Neural cell (in vitro differentiated cells): Measurements from ENCODE around the gene PTH1R. TPM values are rescaled to one million over a fixed set of nuclear protein-coding genes. Genes with fewer than 3 reads are reported as not detected.

Source experiments
- H2AFZ ChIP-seq: fragments of 200-600, 300-800 bp; sonication (generic), shearing (Covaris generic); 2 replicates; pipeline ENCODE4 v1.6.0; 2014; ENCODE audit warnings: low read depth, mild to moderate bottlenecking, antibody characterized with exemption, low read length, moderate library complexity
- H3F3A ChIP-seq: fragments of 200-600 bp; shearing (Covaris generic); 2 replicates; pipeline ENCODE4 v1.6.1; 2016; ENCODE audit warnings: mild to moderate bottlenecking, moderate library complexity, mixed read lengths, antibody characterized with exemption, low read length; ENCODE audit not compliant: insufficient read depth, poor library complexity, severe bottlenecking
- H3K27ac ChIP-seq: fragments of 200-600, 300-800 bp; sonication (generic), shearing (Covaris generic); 2 replicates; pipeline ENCODE4 v1.5.1; 2014; ENCODE audit warnings: mild to moderate bottlenecking, low read length, moderate library complexity
- H3K27me3 ChIP-seq: fragments of 300-800, 200-600 bp; sonication (generic), shearing (Covaris generic); 2 replicates; pipeline ENCODE4 v1.6.0; 2014; ENCODE audit warnings: mild to moderate bottlenecking, low read depth, low read length, moderate library complexity; ENCODE audit not compliant: insufficient read depth
- H3K36me3 ChIP-seq: fragments of 300-800, 200-600 bp; sonication (generic), shearing (Covaris generic); 2 replicates; pipeline ENCODE4 v1.5.1; 2014; ENCODE audit warnings: mild to moderate bottlenecking, antibody characterized with exemption, low read length, moderate library complexity; ENCODE audit not compliant: insufficient read depth
- H3K4me2 ChIP-seq: fragments of 300-800, 200-600 bp; sonication (generic), shearing (Covaris generic); 2 replicates; pipeline ENCODE4 v1.6.0; 2014; ENCODE audit warnings: mild to moderate bottlenecking, low read length
- H3K4me3 ChIP-seq: fragments of 300-800, 200-600 bp; sonication (generic), shearing (Covaris generic); 2 replicates; pipeline ENCODE4 v1.5.1; 2014; ENCODE audit warnings: mild to moderate bottlenecking, low read length, moderate library complexity
- H3K79me2 ChIP-seq: fragments of 200-600 bp; shearing (Covaris generic); replicated peaks from 2 replicates; pipeline ENCODE4 v1.6.0; 2014; ENCODE audit warnings: mild to moderate bottlenecking, low read length, moderate library complexity; ENCODE audit not compliant: insufficient read depth
- H3K9ac ChIP-seq: fragments of 300-800, 200-600 bp; sonication (generic), shearing (Covaris generic); 2 replicates; pipeline ENCODE4 v1.6.1; 2016; ENCODE audit warnings: mild to moderate bottlenecking, low read length, mixed read lengths
- H3K9me2 ChIP-seq: fragments of 200-600 bp; shearing (Covaris generic); 2 replicates; pipeline ENCODE4 v1.6.1; 2016; ENCODE audit warnings: mild to moderate bottlenecking, low read length, mixed read lengths; ENCODE audit not compliant: insufficient read depth
- H3K9me3 ChIP-seq: fragments of 200-600, 300-800 bp; sonication (generic), shearing (Covaris generic); 2 replicates; pipeline ENCODE4 v1.6.1; 2016; ENCODE audit warnings: mild to moderate bottlenecking, mixed run types, low read length, moderate library complexity, mixed read lengths
- H4K20me1 ChIP-seq: fragments of 200-600 bp; shearing (Covaris generic); 2 replicates; pipeline ENCODE4 v1.6.1; 2016; ENCODE audit warnings: mild to moderate bottlenecking, mixed run types; ENCODE audit not compliant: insufficient read depth
- EP300 ChIP-seq: fragments of 450-650 bp; conservative IDR thresholded peaks from 2 replicates; pipeline ENCODE4 v1.6.1; 2014; ENCODE audit warnings: antibody characterized with exemption, mild to moderate bottlenecking, moderate library complexity; ENCODE audit not compliant: poor library complexity, severe bottlenecking
- EZH2 ChIP-seq: fragments of 200-600, 300-800 bp; shearing (Covaris generic), sonication (generic); IDR thresholded peaks from 2 replicates; pipeline ENCODE4 v1.6.1; 2014; ENCODE audit warnings: antibody characterized with exemption, low read length, borderline replicate concordance, mild to moderate bottlenecking; ENCODE audit not compliant: insufficient read depth, poor library complexity, severe bottlenecking
- MXI1 ChIP-seq: fragments of 450-650 bp; conservative IDR thresholded peaks from 2 replicates; pipeline ENCODE4 v1.6.1; 2014; ENCODE audit warnings: antibody characterized with exemption, mild to moderate bottlenecking; ENCODE audit not compliant: poor library complexity, severe bottlenecking
- POLR2AphosphoS5 ChIP-seq: IDR thresholded peaks from 2 replicates; pipeline ENCODE4 v1.6.1; 2012
- RAD21 ChIP-seq: fragments of 450-650 bp; conservative IDR thresholded peaks from 2 replicates; pipeline ENCODE4 v1.6.1; 2014; ENCODE audit warnings: antibody characterized with exemption, mild to moderate bottlenecking, moderate library complexity
- SMC3 ChIP-seq: fragments of 450-650 bp; conservative IDR thresholded peaks from 2 replicates; pipeline ENCODE4 v1.6.1; 2014; ENCODE audit warnings: antibody characterized with exemption, mild to moderate bottlenecking, moderate library complexity; ENCODE audit not compliant: poor library complexity
- TAF1 ChIP-seq: IDR thresholded peaks from 2 replicates; pipeline ENCODE4 v1.6.1; 2012; ENCODE audit warnings: low read depth
- polyA plus RNA-seq: library from polyadenylated mRNA; depleted of rRNA; stranded (reverse); fragments of >200 nt; gene quantifications from 2 replicates; pipeline ENCODE4 v1.2.3, GENCODE V29; 2014
- TF ChIP-seq, protein P1 (sequence below): IDR thresholded peaks from 2 replicates; pipeline ENCODE4 v1.6.1; 2012; ENCODE audit warnings: borderline replicate concordance
- TF ChIP-seq, protein P2 (sequence below): fragments of 450-650 bp; IDR thresholded peaks from 2 replicates; pipeline ENCODE4 v1.5.1; 2014; ENCODE audit warnings: antibody characterized with exemption, mild to moderate bottlenecking, moderate library complexity; ENCODE audit not compliant: poor library complexity, severe bottlenecking

PTH1R gene
- polyA plus RNA-seq, 1 donor from 2014 or later = not detected

DNA sequence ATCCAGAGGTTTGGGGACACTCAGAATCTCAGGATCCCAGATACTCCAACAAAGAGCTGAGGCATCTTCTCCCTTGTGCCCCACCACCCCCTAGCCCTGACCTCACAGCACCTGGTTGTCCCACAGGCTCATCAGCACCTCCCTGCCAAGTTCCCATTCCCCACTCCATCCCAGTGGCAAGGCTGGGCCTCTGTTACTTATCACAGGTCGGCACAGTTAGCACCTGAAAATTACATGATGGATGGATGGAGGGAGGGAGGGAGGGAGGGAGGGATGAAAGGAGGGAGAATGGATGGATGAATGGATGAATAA is 27.1 kb upstream of the PTH1R start:
- H3K36me3 ChIP-seq = no peaks in the 10 kb centered on the region
- no peaks in the 10 kb centered on the region for H3F3A ChIP-seq
- H3K4me2 ChIP-seq = no peak overlapping the region
- no peaks in the 10 kb centered on the region for H4K20me1 ChIP-seq
- no peaks in the 10 kb centered on the region for H3K27me3 ChIP-seq
- no peak overlapping the region for H3K4me3 ChIP-seq
- H3K79me2 ChIP-seq = no peaks in the 10 kb centered on the region
- no peaks in the 10 kb centered on the region for H3K9me3 ChIP-seq
- TF ChIP-seq POLR2AphosphoS5 = no peak
- no peak for TF ChIP-seq RAD21
- no peaks in the 10 kb centered on the region for H3K9me2 ChIP-seq
- H2AFZ ChIP-seq = no peak overlapping the region
- no peak overlapping the region for H3K9ac ChIP-seq
- H3K27ac ChIP-seq = no peak overlapping the region

DNA sequence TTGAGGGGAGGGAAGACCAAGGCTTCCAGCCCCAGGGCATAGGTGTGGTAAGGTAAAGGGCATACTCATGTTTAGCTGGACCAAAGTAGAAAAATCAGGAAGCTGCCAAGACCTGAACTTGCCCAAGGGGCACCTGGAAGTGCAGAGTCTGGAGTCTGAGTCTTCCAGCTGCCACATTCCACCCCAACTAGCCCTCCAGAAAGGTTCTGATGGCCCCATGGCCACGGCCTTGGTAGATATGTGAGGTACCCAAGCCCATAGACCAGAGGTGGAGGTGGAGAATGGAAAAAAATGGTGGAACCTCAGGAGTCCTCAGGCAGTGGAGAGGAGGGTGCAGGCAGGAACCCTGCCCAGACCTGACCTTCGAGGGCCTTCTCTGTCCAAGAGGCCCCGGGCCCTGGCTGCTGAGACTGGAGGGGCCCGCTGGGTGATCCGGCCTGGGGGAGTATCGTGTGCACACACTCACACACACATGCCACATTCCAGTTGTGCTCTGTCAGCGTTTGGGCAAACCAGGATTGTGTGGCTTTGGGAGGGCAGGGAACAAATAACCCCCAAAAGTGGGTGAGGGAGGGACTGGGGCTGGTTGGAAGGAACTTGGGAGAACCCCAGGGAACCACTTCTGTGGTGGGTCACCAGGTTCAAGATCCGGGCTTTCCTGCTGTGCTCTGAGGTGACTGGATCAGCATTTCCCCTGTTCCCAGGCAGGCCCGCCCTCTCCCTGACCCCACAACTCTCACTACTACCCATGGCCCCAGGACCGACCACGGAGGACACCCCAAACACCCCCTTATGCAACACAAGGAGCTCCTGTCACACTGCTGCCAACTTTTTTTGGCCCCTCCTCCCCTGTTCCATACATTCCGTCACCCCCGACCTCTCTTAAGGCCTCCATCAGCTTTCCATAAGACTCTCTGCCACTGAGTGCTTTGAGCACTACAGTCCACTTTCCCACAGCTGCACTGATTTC is 25.9 kb upstream of the PTH1R start:
- TF ChIP-seq, protein P1, sequence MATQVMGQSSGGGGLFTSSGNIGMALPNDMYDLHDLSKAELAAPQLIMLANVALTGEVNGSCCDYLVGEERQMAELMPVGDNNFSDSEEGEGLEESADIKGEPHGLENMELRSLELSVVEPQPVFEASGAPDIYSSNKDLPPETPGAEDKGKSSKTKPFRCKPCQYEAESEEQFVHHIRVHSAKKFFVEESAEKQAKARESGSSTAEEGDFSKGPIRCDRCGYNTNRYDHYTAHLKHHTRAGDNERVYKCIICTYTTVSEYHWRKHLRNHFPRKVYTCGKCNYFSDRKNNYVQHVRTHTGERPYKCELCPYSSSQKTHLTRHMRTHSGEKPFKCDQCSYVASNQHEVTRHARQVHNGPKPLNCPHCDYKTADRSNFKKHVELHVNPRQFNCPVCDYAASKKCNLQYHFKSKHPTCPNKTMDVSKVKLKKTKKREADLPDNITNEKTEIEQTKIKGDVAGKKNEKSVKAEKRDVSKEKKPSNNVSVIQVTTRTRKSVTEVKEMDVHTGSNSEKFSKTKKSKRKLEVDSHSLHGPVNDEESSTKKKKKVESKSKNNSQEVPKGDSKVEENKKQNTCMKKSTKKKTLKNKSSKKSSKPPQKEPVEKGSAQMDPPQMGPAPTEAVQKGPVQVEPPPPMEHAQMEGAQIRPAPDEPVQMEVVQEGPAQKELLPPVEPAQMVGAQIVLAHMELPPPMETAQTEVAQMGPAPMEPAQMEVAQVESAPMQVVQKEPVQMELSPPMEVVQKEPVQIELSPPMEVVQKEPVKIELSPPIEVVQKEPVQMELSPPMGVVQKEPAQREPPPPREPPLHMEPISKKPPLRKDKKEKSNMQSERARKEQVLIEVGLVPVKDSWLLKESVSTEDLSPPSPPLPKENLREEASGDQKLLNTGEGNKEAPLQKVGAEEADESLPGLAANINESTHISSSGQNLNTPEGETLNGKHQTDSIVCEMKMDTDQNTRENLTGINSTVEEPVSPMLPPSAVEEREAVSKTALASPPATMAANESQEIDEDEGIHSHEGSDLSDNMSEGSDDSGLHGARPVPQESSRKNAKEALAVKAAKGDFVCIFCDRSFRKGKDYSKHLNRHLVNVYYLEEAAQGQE = no peak
- Histone ChIP-seq H3K9ac (no peak overlapping the region), H2AFZ (no peak overlapping the region)

DNA sequence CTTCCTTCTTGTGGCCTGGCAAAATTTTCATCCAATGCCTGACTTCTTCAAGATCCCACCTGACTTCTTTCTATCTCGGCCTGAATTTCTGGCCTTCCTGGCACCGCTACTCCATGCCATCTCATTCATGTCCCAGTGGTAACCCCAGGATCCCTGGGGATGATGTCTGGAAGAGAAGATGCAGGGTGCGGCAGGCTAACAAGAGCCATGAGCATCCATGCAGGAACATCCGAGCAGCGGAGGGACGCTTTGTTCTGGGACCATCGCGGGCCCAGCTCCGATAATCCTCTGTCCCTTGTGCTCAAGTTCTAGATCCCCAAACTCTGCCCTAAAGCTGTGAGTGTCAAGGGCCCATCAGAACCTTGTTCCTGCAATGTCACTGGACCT is 25.2 kb upstream of the PTH1R start:
- TF ChIP-seq RAD21 (no peak), MXI1 (no peak), EP300 (no peak), EZH2 (no peak), POLR2AphosphoS5 (no peak), SMC3 (no peak), TAF1 (no peak)
- TF ChIP-seq, protein P2, sequence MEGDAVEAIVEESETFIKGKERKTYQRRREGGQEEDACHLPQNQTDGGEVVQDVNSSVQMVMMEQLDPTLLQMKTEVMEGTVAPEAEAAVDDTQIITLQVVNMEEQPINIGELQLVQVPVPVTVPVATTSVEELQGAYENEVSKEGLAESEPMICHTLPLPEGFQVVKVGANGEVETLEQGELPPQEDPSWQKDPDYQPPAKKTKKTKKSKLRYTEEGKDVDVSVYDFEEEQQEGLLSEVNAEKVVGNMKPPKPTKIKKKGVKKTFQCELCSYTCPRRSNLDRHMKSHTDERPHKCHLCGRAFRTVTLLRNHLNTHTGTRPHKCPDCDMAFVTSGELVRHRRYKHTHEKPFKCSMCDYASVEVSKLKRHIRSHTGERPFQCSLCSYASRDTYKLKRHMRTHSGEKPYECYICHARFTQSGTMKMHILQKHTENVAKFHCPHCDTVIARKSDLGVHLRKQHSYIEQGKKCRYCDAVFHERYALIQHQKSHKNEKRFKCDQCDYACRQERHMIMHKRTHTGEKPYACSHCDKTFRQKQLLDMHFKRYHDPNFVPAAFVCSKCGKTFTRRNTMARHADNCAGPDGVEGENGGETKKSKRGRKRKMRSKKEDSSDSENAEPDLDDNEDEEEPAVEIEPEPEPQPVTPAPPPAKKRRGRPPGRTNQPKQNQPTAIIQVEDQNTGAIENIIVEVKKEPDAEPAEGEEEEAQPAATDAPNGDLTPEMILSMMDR = no peak
- TF ChIP-seq, protein P1 = no peak
- H3K9me3 ChIP-seq = no peaks in the 10 kb centered on the region
- no peaks in the 10 kb centered on the region for H4K20me1 ChIP-seq
- no peaks in the 10 kb centered on the region for H3K27me3 ChIP-seq
- H3K27ac ChIP-seq = no peak overlapping the region
- H3K36me3 ChIP-seq = no peaks in the 10 kb centered on the region
- no peak overlapping the region for H3K9ac ChIP-seq
- no peak overlapping the region for H3K4me3 ChIP-seq
- H3K79me2 ChIP-seq = no peaks in the 10 kb centered on the region
- H3K4me2 ChIP-seq = no peak overlapping the region
- H3F3A ChIP-seq = no peaks in the 10 kb centered on the region
- no peak overlapping the region for H2AFZ ChIP-seq
- H3K9me2 ChIP-seq = no peaks in the 10 kb centered on the region

More for the DNA sequence above, 25.9 kb upstream of the PTH1R start:
- Histone ChIP-seq H3K27me3 (no peaks in the 10 kb centered on the region), H3K9me3 (no peaks in the 10 kb centered on the region), H4K20me1 (no peaks in the 10 kb centered on the region), H3K27ac (no peak overlapping the region), H3K79me2 (no peaks in the 10 kb centered on the region), H3K36me3 (no peaks in the 10 kb centered on the region), H3K4me2 (no peak overlapping the region), H3F3A (no peaks in the 10 kb centered on the region), H3K9me2 (no peaks in the 10 kb centered on the region), H3K4me3 (no peak overlapping the region)
